HCT116 (cell line): ENCODE results near the gene METTL25B.

Experiments
- CBX3 ChIP-seq: IDR thresholded peaks from 2 replicates; pipeline ENCODE4 v1.6.1; 2012; ENCODE audit warnings: low read depth
- EZH2 ChIP-seq: fragments of 200-600 bp; sonication (generic); IDR thresholded peaks from 2 replicates; pipeline ENCODE4 v1.6.1; 2017; ENCODE audit warnings: antibody characterized with exemption, mixed run types
- EZH2phosphoT487 ChIP-seq: fragments of 200-600 bp; IDR thresholded peaks from 2 replicates; pipeline ENCODE4 v1.6.1; 2018; ENCODE audit warnings: antibody characterized with exemption, borderline replicate concordance
- MAX ChIP-seq: IDR thresholded peaks from 2 replicates; pipeline ENCODE4 v1.6.1; 2012
- POLR2A ChIP-seq: IDR thresholded peaks from 2 replicates; pipeline ENCODE4 v1.7.0; 2011; ENCODE audit warnings: borderline replicate concordance; ENCODE audit not compliant: insufficient read depth, insufficient read length; ENCODE audit errors: extremely low read depth
- SRF ChIP-seq: IDR thresholded peaks from 2 replicates; pipeline ENCODE4 v1.6.1; 2012; ENCODE audit warnings: low read depth
- ZNF274 ChIP-seq: fragments of 200-500 bp; sonication (Bioruptor generic); IDR thresholded peaks from 2 replicates; pipeline ENCODE4 v1.6.1; 2014; ENCODE audit warnings: mild to moderate bottlenecking, low read depth, low read length, inconsistent platforms
- TF ChIP-seq, protein P1 (sequence below), 3 experiments: fragments of 200-600 bp in 1 of 3; sonication (generic) in 1 of 3; IDR thresholded peaks in 2 of 3; conservative IDR thresholded peaks in 1 of 3; 2 replicates each; pipeline ENCODE4 v1.5.1; 2012 to 2017; ENCODE audit warnings: low read depth in 2 of 3, low read length in 2 of 3, antibody characterized with exemption in 1 of 3, borderline replicate concordance in 1 of 3, control low read depth in 1 of 3, mild to moderate bottlenecking in 1 of 3, mixed read lengths in 1 of 3, mixed run types in 1 of 3, moderate library complexity in 1 of 3; ENCODE audit not compliant: insufficient read depth in 1 of 3

- TF ChIP-seq, protein P1, sequence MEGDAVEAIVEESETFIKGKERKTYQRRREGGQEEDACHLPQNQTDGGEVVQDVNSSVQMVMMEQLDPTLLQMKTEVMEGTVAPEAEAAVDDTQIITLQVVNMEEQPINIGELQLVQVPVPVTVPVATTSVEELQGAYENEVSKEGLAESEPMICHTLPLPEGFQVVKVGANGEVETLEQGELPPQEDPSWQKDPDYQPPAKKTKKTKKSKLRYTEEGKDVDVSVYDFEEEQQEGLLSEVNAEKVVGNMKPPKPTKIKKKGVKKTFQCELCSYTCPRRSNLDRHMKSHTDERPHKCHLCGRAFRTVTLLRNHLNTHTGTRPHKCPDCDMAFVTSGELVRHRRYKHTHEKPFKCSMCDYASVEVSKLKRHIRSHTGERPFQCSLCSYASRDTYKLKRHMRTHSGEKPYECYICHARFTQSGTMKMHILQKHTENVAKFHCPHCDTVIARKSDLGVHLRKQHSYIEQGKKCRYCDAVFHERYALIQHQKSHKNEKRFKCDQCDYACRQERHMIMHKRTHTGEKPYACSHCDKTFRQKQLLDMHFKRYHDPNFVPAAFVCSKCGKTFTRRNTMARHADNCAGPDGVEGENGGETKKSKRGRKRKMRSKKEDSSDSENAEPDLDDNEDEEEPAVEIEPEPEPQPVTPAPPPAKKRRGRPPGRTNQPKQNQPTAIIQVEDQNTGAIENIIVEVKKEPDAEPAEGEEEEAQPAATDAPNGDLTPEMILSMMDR (IDR thresholded peaks at IDR 0.05 in 2 of 3, conservative IDR thresholded peaks at IDR 0.05 in 1 of 3; ENCODE audit: borderline replicate concordance in 1 of 3, insufficient read depth in 1 of 3, low read depth in 2 of 3, low read length in 2 of 3), result no peak
- TF ChIP-seq POLR2A, result no peak
- no peak for TF ChIP-seq ZNF274
- no peak for TF ChIP-seq EZH2phosphoT487
- no peak for TF ChIP-seq SRF
- no peak for TF ChIP-seq MAX
- no peak for TF ChIP-seq EZH2
- TF ChIP-seq CBX3, result no peak
Measured at GRCh38 chr1:156743367-156744302, 15.4 kb downstream of the METTL25B start.
